ENCODE results near the gene ANGPTL5. TPM values are rescaled to one million over a fixed set of nuclear protein-coding genes. Genes with fewer than 3 reads are reported as not detected.

ANGPTL5 gene
- total RNA-seq, 2 donors from 2014 or later: 0.57 TPM; not detected in 1

GRCh38 chr11:101949680-101950220, 33.4 kb upstream of the ANGPTL5 start:
- H3K9me3 ChIP-seq: no peaks in the 10 kb centered on the region
- H3K4me3 ChIP-seq: no peak overlapping the region
- TF ChIP-seq, protein P1, sequence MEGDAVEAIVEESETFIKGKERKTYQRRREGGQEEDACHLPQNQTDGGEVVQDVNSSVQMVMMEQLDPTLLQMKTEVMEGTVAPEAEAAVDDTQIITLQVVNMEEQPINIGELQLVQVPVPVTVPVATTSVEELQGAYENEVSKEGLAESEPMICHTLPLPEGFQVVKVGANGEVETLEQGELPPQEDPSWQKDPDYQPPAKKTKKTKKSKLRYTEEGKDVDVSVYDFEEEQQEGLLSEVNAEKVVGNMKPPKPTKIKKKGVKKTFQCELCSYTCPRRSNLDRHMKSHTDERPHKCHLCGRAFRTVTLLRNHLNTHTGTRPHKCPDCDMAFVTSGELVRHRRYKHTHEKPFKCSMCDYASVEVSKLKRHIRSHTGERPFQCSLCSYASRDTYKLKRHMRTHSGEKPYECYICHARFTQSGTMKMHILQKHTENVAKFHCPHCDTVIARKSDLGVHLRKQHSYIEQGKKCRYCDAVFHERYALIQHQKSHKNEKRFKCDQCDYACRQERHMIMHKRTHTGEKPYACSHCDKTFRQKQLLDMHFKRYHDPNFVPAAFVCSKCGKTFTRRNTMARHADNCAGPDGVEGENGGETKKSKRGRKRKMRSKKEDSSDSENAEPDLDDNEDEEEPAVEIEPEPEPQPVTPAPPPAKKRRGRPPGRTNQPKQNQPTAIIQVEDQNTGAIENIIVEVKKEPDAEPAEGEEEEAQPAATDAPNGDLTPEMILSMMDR (IDR thresholded peaks at IDR 0.05): no peak
- TF ChIP-seq POLR2A (IDR thresholded peaks at IDR 0.05) (no peak), POLR2AphosphoS5 (IDR thresholded peaks at IDR 0.05) (no peak)
- H3K4me1 ChIP-seq (replicated peaks): no peaks in the 10 kb centered on the region
- no peaks in the 10 kb centered on the region for H3K36me3 ChIP-seq
- H3K27ac ChIP-seq: no peak overlapping the region
- intact Hi-C loops (cut with DNase I): no loop called here
- no peak for DNase-seq (ENCODE audit: low spot score)
- H3K27me3 ChIP-seq (replicated peaks; ENCODE audit: insufficient read depth): no peaks in the 10 kb centered on the region
- WGBS: 30% methylated on average over 1 of the region's 1 CpG

GRCh38 chr11:101945448-101945847, 29.1 kb upstream of the ANGPTL5 start:
- H3K4me1 ChIP-seq (replicated peaks): no peaks in the 10 kb centered on the region
- no peak for DNase-seq (ENCODE audit: low spot score)
- H3K4me3 ChIP-seq: no peak overlapping the region
- H3K27me3 ChIP-seq (replicated peaks; ENCODE audit: insufficient read depth): no peaks in the 10 kb centered on the region
- 83% methylated on average over 4 of the region's 4 CpGs for WGBS
- intact Hi-C loops (cut with DNase I): no loop called here
- H3K9me3 ChIP-seq: no peaks in the 10 kb centered on the region
- TF ChIP-seq, protein P1 (IDR thresholded peaks at IDR 0.05): no peak
- no peak for TF ChIP-seq POLR2AphosphoS5 (IDR thresholded peaks at IDR 0.05)
- no peak for TF ChIP-seq POLR2A (IDR thresholded peaks at IDR 0.05)
- H3K36me3 ChIP-seq: no peaks in the 10 kb centered on the region
- no peak overlapping the region for H3K27ac ChIP-seq

GRCh38 chr11:101944923-101945322, 28.6 kb upstream of the ANGPTL5 start:
- H3K36me3 ChIP-seq: no peaks in the 10 kb centered on the region
- no peak for DNase-seq (ENCODE audit: low spot score)
- WGBS: 56% methylated on average over 2 of the region's 2 CpGs
- H3K27me3 ChIP-seq (replicated peaks; ENCODE audit: insufficient read depth): no peaks in the 10 kb centered on the region
- no peak overlapping the region for H3K4me3 ChIP-seq
- H3K4me1 ChIP-seq (replicated peaks): no peaks in the 10 kb centered on the region
- no peaks in the 10 kb centered on the region for H3K9me3 ChIP-seq
- TF ChIP-seq, protein P1 (IDR thresholded peaks at IDR 0.05): no peak
- TF ChIP-seq POLR2AphosphoS5 (IDR thresholded peaks at IDR 0.05) (no peak), POLR2A (IDR thresholded peaks at IDR 0.05) (no peak)
- no peak overlapping the region for H3K27ac ChIP-seq
- intact Hi-C loops (cut with DNase I): no loop called here

DNA sequence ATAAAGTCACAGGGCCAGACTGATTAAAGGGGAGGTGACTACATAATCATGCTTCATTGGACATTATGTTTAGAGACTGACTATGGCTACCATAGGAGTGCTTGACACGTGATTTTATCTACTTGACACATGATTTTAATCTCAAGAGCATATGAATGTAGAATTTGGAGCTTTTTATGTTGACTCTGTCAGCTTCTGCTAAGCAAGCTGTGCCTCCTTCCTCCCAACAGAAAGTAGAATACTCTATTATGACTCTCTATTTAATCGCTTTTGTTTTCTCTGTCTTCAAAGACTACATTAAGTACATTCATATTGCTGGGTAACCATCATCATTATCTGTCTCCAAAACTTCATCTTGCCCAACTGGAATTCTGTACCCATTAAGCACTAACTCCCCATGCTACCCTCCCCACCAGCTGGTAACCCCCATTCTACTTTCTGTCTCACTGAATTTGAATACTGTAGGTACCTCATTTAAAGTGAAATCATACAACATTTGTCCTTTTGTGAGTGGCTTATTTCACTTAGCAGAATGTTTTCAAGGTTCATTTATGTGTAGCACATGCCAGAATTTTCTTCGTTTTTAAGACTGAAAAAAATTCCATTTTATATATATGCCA, 24.7 kb upstream of the ANGPTL5 start:
- intact Hi-C loops (cut with DNase I): no loop called here
- Histone ChIP-seq H3K27ac (no peak overlapping the region), H3K36me3 (no peaks in the 10 kb centered on the region), H3K9me3 (no peaks in the 10 kb centered on the region), H3K4me1 (replicated peaks) (no peaks in the 10 kb centered on the region), H3K4me3 (no peak overlapping the region), H3K27me3 (replicated peaks; ENCODE audit: insufficient read depth) (no peaks in the 10 kb centered on the region)
- 77% methylated on average over 3 of the region's 3 CpGs for WGBS
- TF ChIP-seq, protein P1 (IDR thresholded peaks at IDR 0.05): no peak
- TF ChIP-seq POLR2AphosphoS5 (IDR thresholded peaks at IDR 0.05) (no peak), POLR2A (IDR thresholded peaks at IDR 0.05) (no peak)
- DNase-seq (ENCODE audit: low spot score): no peak

GRCh38 chr11:101931692-101932091, 15.4 kb upstream of the ANGPTL5 start:
- Histone ChIP-seq H3K27ac (no peak overlapping the region), H3K4me3 (no peak overlapping the region), H3K27me3 (replicated peaks; ENCODE audit: insufficient read depth) (no peaks in the 10 kb centered on the region), H3K36me3 (no peaks in the 10 kb centered on the region), H3K4me1 (replicated peaks) (no peaks in the 10 kb centered on the region), H3K9me3 (no peaks in the 10 kb centered on the region)
- 84% methylated on average over 6 of the region's 6 CpGs for WGBS
- TF ChIP-seq POLR2AphosphoS5 (IDR thresholded peaks at IDR 0.05) (no peak), POLR2A (IDR thresholded peaks at IDR 0.05) (no peak)
- TF ChIP-seq, protein P1 (IDR thresholded peaks at IDR 0.05): no peak
- DNase-seq (ENCODE audit: low spot score): no peak
- intact Hi-C loops (cut with DNase I): no loop called here

Data from prostate gland (tissue), 2 donors.